H1 (cell line): ENCODE measurements around the gene HSD17B2. TPM values are rescaled to one million over a fixed set of nuclear protein-coding genes. Genes with fewer than 3 reads are reported as not detected.

ENCODE experiments used
- FOSL1 ChIP-seq: IDR thresholded peaks from 2 replicates; pipeline ENCODE4 v1.6.1; 2011; ENCODE audit warnings: mild to moderate bottlenecking, low read depth, low read length, moderate library complexity; ENCODE audit not compliant: insufficient read depth
- GTF2F1 ChIP-seq: IDR thresholded peaks from 2 replicates; pipeline ENCODE4 v1.6.1; 2012; ENCODE audit warnings: low read depth, low read length, improper control_type of control experiment, borderline replicate concordance
- SRF ChIP-seq: IDR thresholded peaks from 2 replicates; pipeline ENCODE4 v1.6.1; 2011; ENCODE audit warnings: mild to moderate bottlenecking, low read depth, low read length, moderate library complexity
- polyA plus RNA-seq, 7 experiments: library from polyadenylated mRNA; depleted of rRNA in 3 of 7; stranded (reverse) in 5 of 7; unstranded in 2 of 7; fragments of >200 nt in 5 of 7; fragments of 200-250 nt in 2 of 7; gene quantifications; 1 replicate in 5 of 7; 2 replicates in 1 of 7; 4 replicates in 1 of 7; pipeline versions ENCODE4 v1.2.1 to v1.2.3, GENCODE V29; 2011 to 2013; ENCODE audit warnings: missing spikeins in 2 of 7, mixed read lengths in 2 of 7
- total RNA-seq: library from RNA; stranded (reverse); fragmentation: NEBNext Ultra II Directional; extraction: Animal tissue kit (Norgen Biotek cat#: 25700); gene quantifications from 2 replicates; pipeline ENCODE4 v1.2.1, GENCODE V29; 2021

Gene HSD17B2
- total and polyA plus RNA-seq, 2 of the 8 experiments (the other 6 are each of a cell fraction or from before 2014, with no cell fraction given): not detected

DNA sequence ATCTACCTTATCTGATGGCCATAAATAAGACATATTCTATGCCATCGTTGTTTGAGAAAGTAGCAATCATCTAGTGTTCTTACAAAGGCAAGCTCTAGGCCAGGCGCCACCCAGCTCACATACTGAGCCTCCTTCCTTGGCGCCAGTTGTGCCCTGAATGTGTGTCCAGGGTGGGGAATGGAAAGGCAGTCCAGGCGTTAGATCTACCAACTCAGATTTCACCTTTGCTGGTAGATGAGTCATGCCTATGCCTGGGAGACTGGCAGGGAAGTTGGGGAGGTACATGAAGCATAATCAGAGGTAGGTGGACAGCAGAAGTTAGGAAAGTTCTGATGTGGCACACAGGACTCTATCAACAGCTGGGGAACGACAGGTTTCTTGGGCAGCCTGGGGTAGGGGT, 47.3 kb upstream of the HSD17B2 start (continued):
- no peak for TF ChIP-seq FOSL1
- TF ChIP-seq SRF: no peak
- no peak for TF ChIP-seq GTF2F1
